ENCODE results near the gene DOCK2.

Gene DOCK2

GRCh38 chr5:170081616-170082015, 444.5 kb downstream of the DOCK2 start:
- H3K9me3 ChIP-seq (ENCODE audit: insufficient read depth, low read length, severe bottlenecking) = no peaks in the 10 kb centered on the region
- ATAC-seq (ENCODE audit: insufficient read depth, low read depth) = no peak
- no peaks in the 10 kb centered on the region for H4K20me1 ChIP-seq (ENCODE audit: insufficient read depth, low read length)
- H3K27ac ChIP-seq (ENCODE audit: low read length) = no peak overlapping the region
- H3K9ac ChIP-seq (ENCODE audit: low read depth, low read length) = no peak overlapping the region
- H3K4me1 ChIP-seq (ENCODE audit: insufficient read depth, low read length) = no peaks in the 10 kb centered on the region
- H2AFZ ChIP-seq (ENCODE audit: low read depth, low read length) = no peak overlapping the region
- no peaks in the 10 kb centered on the region for H3K79me2 ChIP-seq (ENCODE audit: insufficient read depth, low read length)
- DNase-seq = no peak
- H3K4me2 ChIP-seq (ENCODE audit: insufficient read depth, low read length) = no peak overlapping the region
- peaks cover 88% of the 10 kb centered on the region for H3K36me3 ChIP-seq (ENCODE audit: insufficient read depth, low read length)
- TF ChIP-seq EZH2 (IDR thresholded peaks at IDR 0.05; ENCODE audit: borderline replicate concordance, low read depth, low read length, severe bottlenecking) (no peak), CTCF (IDR thresholded peaks at IDR 0.05; ENCODE audit: borderline replicate concordance, extremely low read depth, low read length, poor library complexity, severe bottlenecking) (no peak)
- no peaks in the 10 kb centered on the region for H3K27me3 ChIP-seq (ENCODE audit: insufficient read depth, low read length, poor library complexity)
- no peak overlapping the region for H3K4me3 ChIP-seq (ENCODE audit: low read depth in 1 of 2, low read length in 2 of 2)

- ATAC-seq (ENCODE audit: insufficient read depth, low read depth) (no peak), DNase-seq (no peak)
- no peaks in the 10 kb centered on the region for H3K79me2 ChIP-seq (ENCODE audit: insufficient read depth, low read length)
- no peak overlapping the region for H2AFZ ChIP-seq (ENCODE audit: low read depth, low read length)
- no peaks in the 10 kb centered on the region for H4K20me1 ChIP-seq (ENCODE audit: insufficient read depth, low read length)
- no peak overlapping the region for H3K4me2 ChIP-seq (ENCODE audit: insufficient read depth, low read length)
- peaks cover 80% of the 10 kb centered on the region for H3K36me3 ChIP-seq (ENCODE audit: insufficient read depth, low read length)
- H3K27ac ChIP-seq (ENCODE audit: low read length) = no peak overlapping the region
- no peaks in the 10 kb centered on the region for H3K9me3 ChIP-seq (ENCODE audit: insufficient read depth, low read length, severe bottlenecking)
- no peak overlapping the region for H3K9ac ChIP-seq (ENCODE audit: low read depth, low read length)
- TF ChIP-seq CTCF (IDR thresholded peaks at IDR 0.05; ENCODE audit: borderline replicate concordance, extremely low read depth, low read length, poor library complexity, severe bottlenecking) (no peak), EZH2 (IDR thresholded peaks at IDR 0.05; ENCODE audit: borderline replicate concordance, low read depth, low read length, severe bottlenecking) (no peak)
- H3K27me3 ChIP-seq (ENCODE audit: insufficient read depth, low read length, poor library complexity) = no peaks in the 10 kb centered on the region
- H3K4me1 ChIP-seq (ENCODE audit: insufficient read depth, low read length) = no peaks in the 10 kb centered on the region
- no peak overlapping the region for H3K4me3 ChIP-seq (ENCODE audit: low read depth in 1 of 2, low read length in 2 of 2)
These were observed 445.6 kb downstream of the DOCK2 start for GRCh38 chr5:170082701-170083100.

- no peak overlapping the region for H3K27ac ChIP-seq (ENCODE audit: low read length)
- no peaks in the 10 kb centered on the region for H3K9me3 ChIP-seq (ENCODE audit: insufficient read depth, low read length, severe bottlenecking)
- DNase-seq (no peak), ATAC-seq (ENCODE audit: insufficient read depth, low read depth) (no peak)
- H3K4me2 ChIP-seq (ENCODE audit: insufficient read depth, low read length) = no peak overlapping the region
- H3K9ac ChIP-seq (ENCODE audit: low read depth, low read length) = no peak overlapping the region
- no peaks in the 10 kb centered on the region for H3K4me1 ChIP-seq (ENCODE audit: insufficient read depth, low read length)
- no peaks in the 10 kb centered on the region for H3K79me2 ChIP-seq (ENCODE audit: insufficient read depth, low read length)
- no peak overlapping the region for H2AFZ ChIP-seq (ENCODE audit: low read depth, low read length)
- H4K20me1 ChIP-seq (ENCODE audit: insufficient read depth, low read length) = no peaks in the 10 kb centered on the region
- TF ChIP-seq CTCF (IDR thresholded peaks at IDR 0.05; ENCODE audit: borderline replicate concordance, extremely low read depth, low read length, poor library complexity, severe bottlenecking) (no peak), EZH2 (IDR thresholded peaks at IDR 0.05; ENCODE audit: borderline replicate concordance, low read depth, low read length, severe bottlenecking) (no peak)
- no peaks in the 10 kb centered on the region for H3K27me3 ChIP-seq (ENCODE audit: insufficient read depth, low read length, poor library complexity)
- no peak overlapping the region for H3K4me3 ChIP-seq (ENCODE audit: low read depth in 1 of 2, low read length in 2 of 2)
- peaks cover 35% of the 10 kb centered on the region for H3K36me3 ChIP-seq (ENCODE audit: insufficient read depth, low read length)
These were observed 450.2 kb downstream of the DOCK2 start for GRCh38 chr5:170087168-170087817.
